ENCODE results near the gene AIDA.

AIDA gene

DNA sequence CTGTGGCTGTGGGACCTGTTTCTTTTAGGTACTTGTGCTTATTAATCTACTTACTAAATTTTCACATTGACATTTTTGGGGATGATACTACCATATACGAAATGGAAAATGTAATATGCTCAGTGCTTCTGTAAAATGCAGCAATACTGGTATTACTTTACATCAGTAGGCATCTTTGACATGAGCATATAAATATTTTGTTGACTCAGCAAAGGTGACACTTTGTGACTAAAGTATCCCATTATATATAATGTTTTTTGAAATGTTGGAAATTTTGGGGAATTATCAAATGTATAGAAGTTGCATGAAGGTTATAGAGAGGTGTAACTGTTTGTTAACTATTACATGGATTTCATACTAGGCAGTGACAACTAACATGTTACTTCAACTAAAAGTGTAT lies 22.4 kb upstream of the AIDA start:
- TF ChIP-seq, protein P1, sequence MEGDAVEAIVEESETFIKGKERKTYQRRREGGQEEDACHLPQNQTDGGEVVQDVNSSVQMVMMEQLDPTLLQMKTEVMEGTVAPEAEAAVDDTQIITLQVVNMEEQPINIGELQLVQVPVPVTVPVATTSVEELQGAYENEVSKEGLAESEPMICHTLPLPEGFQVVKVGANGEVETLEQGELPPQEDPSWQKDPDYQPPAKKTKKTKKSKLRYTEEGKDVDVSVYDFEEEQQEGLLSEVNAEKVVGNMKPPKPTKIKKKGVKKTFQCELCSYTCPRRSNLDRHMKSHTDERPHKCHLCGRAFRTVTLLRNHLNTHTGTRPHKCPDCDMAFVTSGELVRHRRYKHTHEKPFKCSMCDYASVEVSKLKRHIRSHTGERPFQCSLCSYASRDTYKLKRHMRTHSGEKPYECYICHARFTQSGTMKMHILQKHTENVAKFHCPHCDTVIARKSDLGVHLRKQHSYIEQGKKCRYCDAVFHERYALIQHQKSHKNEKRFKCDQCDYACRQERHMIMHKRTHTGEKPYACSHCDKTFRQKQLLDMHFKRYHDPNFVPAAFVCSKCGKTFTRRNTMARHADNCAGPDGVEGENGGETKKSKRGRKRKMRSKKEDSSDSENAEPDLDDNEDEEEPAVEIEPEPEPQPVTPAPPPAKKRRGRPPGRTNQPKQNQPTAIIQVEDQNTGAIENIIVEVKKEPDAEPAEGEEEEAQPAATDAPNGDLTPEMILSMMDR (IDR thresholded peaks at IDR 0.05; ENCODE audit: extremely low read depth, insufficient read depth, missing control alignments) = no peak
- DNase-seq (ENCODE audit: low spot score) = no peak
- in situ Hi-C loops (cut with MboI; ENCODE audit: low pct_unique_long_range_greater_than_20kb, low sequenced_read_pairs, unreplicated experiment) = no loop called here

DNA sequence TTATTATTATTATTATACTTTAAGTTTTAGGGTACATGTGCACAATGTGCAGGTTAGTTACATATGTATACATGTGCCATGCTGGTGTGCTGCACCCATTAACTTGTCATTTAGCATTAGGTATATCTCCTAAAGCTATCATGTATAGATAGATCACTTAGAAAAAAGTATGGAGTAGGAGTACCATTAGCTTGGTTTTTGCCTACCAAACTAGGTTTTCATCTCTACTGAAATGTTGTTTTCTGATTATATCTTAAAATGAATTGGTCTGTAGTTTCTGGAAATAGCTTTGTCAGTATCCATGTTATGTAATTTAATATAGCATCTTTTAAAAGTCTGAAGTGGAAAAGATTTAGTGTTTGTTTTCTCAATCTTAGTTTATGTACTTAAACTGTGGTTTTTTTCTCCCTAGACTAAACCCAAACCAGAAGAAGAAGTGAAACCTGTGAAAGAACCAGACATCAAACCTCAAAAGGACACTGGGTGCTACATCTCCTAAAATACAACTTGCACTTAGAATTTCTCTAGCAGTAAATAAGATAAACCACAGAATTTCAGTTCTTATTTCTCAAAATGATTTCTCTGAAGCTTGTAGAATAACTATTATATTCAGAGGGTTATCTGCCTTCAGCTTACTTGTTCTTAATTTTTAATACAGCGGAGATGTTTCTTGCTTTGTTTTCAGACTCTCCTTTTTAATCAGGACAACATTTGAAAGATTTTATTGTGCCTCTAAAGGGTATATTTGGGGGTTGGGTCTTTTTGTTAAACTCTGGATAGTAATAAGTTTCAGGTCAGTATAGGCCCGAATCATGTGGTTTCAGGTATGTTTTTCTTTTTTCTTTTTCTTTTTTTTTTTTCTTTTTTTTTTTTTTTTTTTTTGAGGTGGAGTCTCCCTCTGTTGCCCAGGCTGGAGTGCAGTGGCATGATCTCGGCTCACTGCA lies 20.2 kb upstream of the AIDA start:
- in situ Hi-C loops (cut with MboI; ENCODE audit: low pct_unique_long_range_greater_than_20kb, low sequenced_read_pairs, unreplicated experiment) = no loop called here
- TF ChIP-seq, protein P1 (IDR thresholded peaks at IDR 0.05; ENCODE audit: extremely low read depth, insufficient read depth, missing control alignments) = no peak
- DNase-seq (ENCODE audit: low spot score) = peak; percentile 56

DNA sequence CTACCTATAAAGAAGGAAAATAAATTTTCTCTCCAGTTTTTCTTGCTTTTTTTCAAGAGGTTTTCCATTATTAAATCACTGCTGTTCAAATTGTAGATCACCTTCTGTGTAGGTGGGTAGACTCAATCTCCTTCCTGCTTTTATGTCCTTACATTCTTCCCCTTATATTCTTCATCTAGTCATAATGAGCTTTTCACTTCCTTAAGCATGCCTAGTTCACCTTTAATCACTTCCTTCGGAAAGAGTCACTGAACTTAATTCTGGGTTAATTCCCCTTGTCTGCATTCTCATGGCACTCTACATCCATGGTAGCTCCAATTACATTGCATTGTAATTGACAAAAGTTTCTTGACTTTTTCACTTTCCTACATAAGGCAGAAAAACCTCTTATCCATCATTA lies 18.6 kb upstream of the AIDA start:
- TF ChIP-seq, protein P1 (IDR thresholded peaks at IDR 0.05; ENCODE audit: extremely low read depth, insufficient read depth, missing control alignments) = no peak
- in situ Hi-C loops (cut with MboI; ENCODE audit: low pct_unique_long_range_greater_than_20kb, low sequenced_read_pairs, unreplicated experiment) = no loop called here
- DNase-seq (ENCODE audit: low spot score) = no peak

DNA sequence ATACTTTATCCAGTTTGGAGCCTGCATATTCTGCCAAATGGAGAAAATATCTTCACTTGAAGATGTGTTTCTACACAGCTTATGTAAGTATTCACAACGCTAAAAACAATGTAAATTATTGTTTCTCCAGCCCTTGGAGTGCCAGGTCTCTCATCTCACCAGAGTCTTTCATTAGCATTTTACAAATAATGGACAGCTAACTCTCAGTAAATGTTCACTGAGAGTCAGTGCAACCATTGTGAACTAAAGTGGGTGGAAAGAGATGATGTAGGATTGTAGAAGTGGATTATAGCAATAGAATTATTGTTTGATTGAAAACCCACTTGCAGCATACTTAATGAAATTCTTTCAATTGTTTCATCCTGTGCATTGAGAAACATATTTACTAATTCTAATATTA lies 16.5 kb upstream of the AIDA start:
- DNase-seq (ENCODE audit: low spot score) = no peak
- in situ Hi-C loops (cut with MboI; ENCODE audit: low pct_unique_long_range_greater_than_20kb, low sequenced_read_pairs, unreplicated experiment) = no loop called here
- TF ChIP-seq, protein P1 (IDR thresholded peaks at IDR 0.05; ENCODE audit: extremely low read depth, insufficient read depth, missing control alignments) = no peak

DNA sequence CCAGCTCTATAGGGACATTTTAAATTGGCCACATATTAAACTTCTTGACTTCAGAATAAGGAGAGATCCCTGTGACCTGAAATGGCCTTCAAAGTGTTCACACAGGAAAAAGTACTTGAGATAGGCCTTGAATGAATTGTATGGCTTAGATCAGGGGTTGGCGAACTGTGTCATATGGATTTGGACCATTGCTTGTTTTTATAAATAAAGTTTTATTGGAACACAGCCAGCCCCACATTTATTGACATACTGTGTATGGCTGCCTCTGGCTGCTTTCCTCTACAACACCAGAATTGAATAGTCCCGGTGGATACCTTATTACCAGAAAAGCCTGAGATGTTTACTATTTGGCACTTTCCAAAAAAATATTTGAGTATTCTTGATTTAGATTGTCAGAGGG lies 4.1 kb upstream of the AIDA start:
- DNase-seq (ENCODE audit: low spot score) = no peak
- in situ Hi-C loops (cut with MboI; ENCODE audit: low pct_unique_long_range_greater_than_20kb, low sequenced_read_pairs, unreplicated experiment) = no loop called here
- TF ChIP-seq, protein P1 (IDR thresholded peaks at IDR 0.05; ENCODE audit: extremely low read depth, insufficient read depth, missing control alignments) = no peak

DNA sequence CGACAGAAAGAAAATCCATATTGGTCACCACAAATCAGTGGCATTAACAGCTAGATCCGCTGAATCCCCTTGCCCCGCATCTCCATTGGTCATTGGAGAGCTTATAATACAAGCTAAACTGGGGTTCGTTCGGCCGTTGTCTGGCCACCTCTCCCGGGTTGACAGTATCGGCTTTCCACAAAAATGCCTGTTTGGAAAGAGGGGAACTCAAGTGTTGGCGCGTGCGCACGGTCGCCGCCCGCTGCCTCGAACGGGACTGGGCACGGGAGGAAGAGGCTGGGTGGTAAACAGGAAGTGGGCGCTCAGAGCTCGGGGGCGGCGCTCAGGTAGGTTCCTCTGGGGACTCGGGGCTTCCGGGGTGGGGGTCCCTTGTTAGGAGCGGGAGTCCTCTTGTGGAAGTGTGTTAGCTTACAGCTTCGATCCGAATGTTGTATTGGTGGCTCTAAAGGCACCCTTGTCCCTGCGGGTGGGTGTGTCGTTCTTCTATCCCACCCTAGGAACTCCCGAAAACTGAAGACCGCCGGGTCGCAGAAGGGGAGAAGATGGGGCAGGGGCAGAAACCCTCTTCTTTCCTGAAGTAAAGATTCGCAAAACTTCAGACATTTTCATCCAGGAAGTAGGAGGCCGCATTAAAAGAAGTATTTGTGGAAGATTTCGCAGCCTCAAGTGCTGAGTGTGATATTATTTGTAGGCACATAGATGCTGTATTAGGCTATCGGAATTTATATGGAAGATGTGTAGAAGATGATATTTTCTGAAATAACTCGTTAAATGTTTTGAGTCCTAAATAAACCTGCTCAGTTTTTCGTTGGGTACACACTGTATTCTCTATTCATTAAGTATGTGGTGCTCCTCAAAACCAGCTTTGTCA lies 1.0 kb upstream of the AIDA start:
- TF ChIP-seq, protein P1 (IDR thresholded peaks at IDR 0.05; ENCODE audit: extremely low read depth, insufficient read depth, missing control alignments) = peak; percentile 8

More for the DNA sequence above, 1.0 kb upstream of the AIDA start:
- in situ Hi-C loops (cut with MboI; ENCODE audit: low pct_unique_long_range_greater_than_20kb, low sequenced_read_pairs, unreplicated experiment) = no loop called here
- DNase-seq (ENCODE audit: low spot score) = peak; percentile 89
